CD4-positive, alpha-beta memory T cell (primary cell): ENCODE results near the gene ASL. TPM values are rescaled to one million over a fixed set of nuclear protein-coding genes. Genes with fewer than 3 reads are reported as not detected.
"Not testable (repeated sequence)": the region's sequence is repeated elsewhere in the genome, so short reads cannot be mapped to it uniquely, and the experiment has no call there.

ENCODE experiments used
- CTCF ChIA-PET: fragments of 350-600 bp; sonication (Branson Sonifier 250); formaldehyde crosslinking; loops from one replicate; lab custom pipeline; 2021; ENCODE audit warnings: inconsistent platforms; ENCODE audit not compliant: partially characterized antibody; lab: Charles Lee
- POLR2A ChIA-PET: fragments of 350-600 bp; sonication (Branson Sonifier 250); formaldehyde crosslinking; loops from one replicate; lab custom pipeline; 2021; ENCODE audit not compliant: partially characterized antibody; lab: Charles Lee
- DNase-seq, 5 donors: peaks; one replicate each; pipeline versions ENCODE4 v3.0.0 to v3.0.0-alpha.2; 2020 to 2022; ENCODE audit warnings: mixed read lengths in 1 of 5
- H3K27ac ChIP-seq: one replicate; pipeline ENCODE4 v1.7.0; 2013; ENCODE audit warnings: low read depth, low read length
- H3K27me3 ChIP-seq: 2 replicates; pipeline ENCODE4 v1.7.0; 2013; ENCODE audit warnings: mild to moderate bottlenecking, low read length, moderate library complexity; ENCODE audit not compliant: insufficient read depth
- H3K36me3 ChIP-seq: 2 replicates; pipeline ENCODE4 v1.7.0; 2013; ENCODE audit warnings: mild to moderate bottlenecking, low read length, moderate library complexity; ENCODE audit not compliant: insufficient read depth
- H3K4me1 ChIP-seq: 2 replicates; pipeline ENCODE4 v1.7.0; 2013; ENCODE audit warnings: mild to moderate bottlenecking, low read length, moderate library complexity; ENCODE audit not compliant: insufficient read depth
- H3K4me3 ChIP-seq, 2 donors: one replicate each; pipeline ENCODE4 v1.7.0; 2013; ENCODE audit warnings: low read length in 2 of 2, mild to moderate bottlenecking in 1 of 2
- H3K9me3 ChIP-seq, 2 donors: one replicate each; pipeline ENCODE4 v1.7.0; 2013; ENCODE audit warnings: low read length in 2 of 2, control low read depth in 1 of 2; ENCODE audit not compliant: control insufficient read depth in 1 of 2
- H3K27ac Mint-ChIP-seq, 7 donors: one replicate each; pipeline ENCODE4 v1.8.0; 2020 to 2021; ENCODE audit warnings: mixed read lengths in 7 of 7, mild to moderate bottlenecking in 6 of 7, inconsistent platforms in 3 of 7, moderate library complexity in 3 of 7
- H3K27me3 Mint-ChIP-seq, 2 donors: one replicate each; pipeline ENCODE4 v1.8.0; 2020 to 2021; ENCODE audit warnings: mixed read lengths in 2 of 2
- H3K36me3 Mint-ChIP-seq, 2 donors: one replicate each; pipeline ENCODE4 v1.8.0; 2020 to 2021; ENCODE audit warnings: mixed read lengths in 2 of 2, inconsistent platforms in 1 of 2, mild to moderate bottlenecking in 1 of 2
- H3K4me1 Mint-ChIP-seq, 4 donors: one replicate each; pipeline ENCODE4 v1.8.0; 2020 to 2021; ENCODE audit warnings: mixed read lengths in 4 of 4, mild to moderate bottlenecking in 1 of 4
- H3K4me3 Mint-ChIP-seq, 8 donors: one replicate each; pipeline ENCODE4 v1.8.0; 2020 to 2021; ENCODE audit warnings: mixed read lengths in 8 of 8, mild to moderate bottlenecking in 7 of 8, moderate library complexity in 6 of 8, inconsistent platforms in 3 of 8
- H3K9me3 Mint-ChIP-seq, 8 donors: one replicate each; pipeline ENCODE4 v1.8.0; 2020 to 2021; ENCODE audit warnings: mixed read lengths in 8 of 8, mild to moderate bottlenecking in 5 of 8, inconsistent platforms in 3 of 8, moderate library complexity in 1 of 8
- intact Hi-C: fragments of 100-400 bp; cut with micrococcal nuclease; formaldehyde crosslinking; loops from one replicate; pipeline ENCODE4 v1.15.1; 2023
- polyA plus RNA-seq, 2 donors: library from polyadenylated mRNA; unstranded; fragments of 300-500 nt; fragmentation: Illumina TruSeq; gene quantifications; one replicate each; pipeline ENCODE4 v1.2.3, GENCODE V29; 2021
- total RNA-seq, 2 experiments: library from RNA; stranded (reverse); gene quantifications; one replicate each; pipeline ENCODE4 v1.2.3, GENCODE V29; 2021

The ASL gene
- total and polyA plus RNA-seq, 4 experiments from 2014 or later = 10.8 to 15.2 (median 12.8) TPM

- CTCF ChIA-PET = no interaction called here
- H3K4me1 ChIP-seq = no peaks in the 10 kb centered on the region
- H3K4me1 Mint-ChIP-seq = peaks cover 0 to 5% (median 1%) of the 10 kb centered on the region in 4 donors
- no peak for DNase-seq
- POLR2A ChIA-PET = no interaction called here
- no peaks in the 10 kb centered on the region for H3K9me3 Mint-ChIP-seq
- H3K27ac ChIP-seq = no peak overlapping the region
- no peak overlapping the region for H3K27ac Mint-ChIP-seq
- no peaks in the 10 kb centered on the region for H3K27me3 Mint-ChIP-seq
- no peak overlapping the region for H3K4me3 ChIP-seq
- no peaks in the 10 kb centered on the region for H3K36me3 ChIP-seq
- no peaks in the 10 kb centered on the region for H3K27me3 ChIP-seq
- intact Hi-C loops = no loop called here
- H3K9me3 ChIP-seq = no peaks in the 10 kb centered on the region
- no peak overlapping the region for H3K4me3 Mint-ChIP-seq
- no peaks in the 10 kb centered on the region for H3K36me3 Mint-ChIP-seq
Measured at GRCh38 chr7:66105263-66105748, 29.7 kb downstream of the ASL start.

GRCh38 chr7:66108410-66108809 lies 32.8 kb downstream of the ASL start:
- H3K27ac Mint-ChIP-seq, H3K4me3 ChIP-seq, CTCF ChIA-PET, H3K4me1 ChIP-seq, DNase-seq, intact Hi-C loops, H3K36me3 Mint-ChIP-seq, H3K4me3 Mint-ChIP-seq, H3K4me1 Mint-ChIP-seq, H3K27ac ChIP-seq, H3K27me3 ChIP-seq, H3K9me3 Mint-ChIP-seq, H3K36me3 ChIP-seq, POLR2A ChIA-PET, H3K9me3 ChIP-seq, H3K27me3 Mint-ChIP-seq: not testable (repeated sequence)

GRCh38 chr7:66110856-66111255 lies 35.2 kb downstream of the ASL start:
- no peak overlapping the region for H3K27ac ChIP-seq
- DNase-seq = no peak
- Mint-ChIP-seq H3K4me1 (peaks cover 6 to 15% (median 10%) of the 10 kb centered on the region in 4 donors), H3K27me3 (no peaks in the 10 kb centered on the region), H3K36me3 (peaks cover 0 to 12% of the 10 kb centered on the region in 2 donors), H3K4me3 (peak overlapping the region in 1 of 8 donors; percentile 32), H3K9me3 (no peaks in the 10 kb centered on the region), H3K27ac (peak overlapping the region in 1 of 7 donors; percentile 57)
- ChIA-PET CTCF (no interaction called here), POLR2A (no interaction called here)
- no peaks in the 10 kb centered on the region for H3K27me3 ChIP-seq
- no peaks in the 10 kb centered on the region for H3K9me3 ChIP-seq
- no peak overlapping the region for H3K4me3 ChIP-seq
- H3K4me1 ChIP-seq = peaks cover 12% of the 10 kb centered on the region
- no peaks in the 10 kb centered on the region for H3K36me3 ChIP-seq
- intact Hi-C loops = no loop called here

GRCh38 chr7:66114743-66115649 lies 39.4 kb downstream of the ASL start, which contains the start of gene CRCP:
Gene CRCP, plus strand, starts transcription at chr7:66114847. Its CDS starts 116 bp downstream, at chr7:66114963.
- no peaks in the 10 kb centered on the region for H3K9me3 ChIP-seq
- peak within 1 kb of the TSS; percentile 82 for H3K27ac ChIP-seq
- no peaks in the 10 kb centered on the region for H3K9me3 Mint-ChIP-seq
- no peaks in the 10 kb centered on the region for H3K27me3 Mint-ChIP-seq
- intact Hi-C loops = loop anchor here (1.0 to 2.0 kb wide), 3 partner anchors 15 to 132 kb away; partner anchors contain the start of genes ASL and GUSB
- peak within 1 kb of the TSS; percentile 88 to 98 (median 96) for H3K4me3 Mint-ChIP-seq
- H3K27me3 ChIP-seq = no peaks in the 10 kb centered on the region
- H3K36me3 ChIP-seq = no peaks in the 10 kb centered on the region
- peaks cover 0 to 26% of the 10 kb centered on the region in 2 donors for H3K36me3 Mint-ChIP-seq
- H3K4me1 ChIP-seq = peaks cover 47% of the 10 kb centered on the region
- CTCF ChIA-PET = interaction anchor here (2.4 kb wide), 1 partner anchor 10 kb away, joined by 9 read pairs; no protein-coding TSS in a partner anchor
- POLR2A ChIA-PET = interaction anchor here (0.6 to 1.6 kb wide), 10 partner anchors 15 to 729 kb away, joined by 3 to 7 read pairs (median 4); partner anchors contain the start of genes ASL and GUSB
- DNase-seq = peak; percentile 83 to 89 (median 84)
- H3K27ac Mint-ChIP-seq = peak within 1 kb of the TSS; percentile 88 to 98 (median 95)
- H3K4me3 ChIP-seq = peak within 1 kb of the TSS; percentile 78 to 87
- H3K4me1 Mint-ChIP-seq = peaks cover 31 to 54% (median 41%) of the 10 kb centered on the region in 4 donors

- CTCF ChIA-PET, H3K9me3 Mint-ChIP-seq, H3K9me3 ChIP-seq, POLR2A ChIA-PET, intact Hi-C loops, H3K27me3 ChIP-seq, H3K4me3 ChIP-seq, H3K36me3 ChIP-seq, H3K27ac ChIP-seq, H3K27me3 Mint-ChIP-seq: not testable (repeated sequence)
- peak overlapping the region; percentile 54 to 95 (median 76) for H3K4me3 Mint-ChIP-seq
- peak in 1 of 5 donors; percentile 9 for DNase-seq
- peaks cover 0 to 24% of the 10 kb centered on the region in 2 donors for H3K36me3 Mint-ChIP-seq
- H3K27ac Mint-ChIP-seq = peak overlapping the region; percentile 30 to 95 (median 71)
- H3K4me1 ChIP-seq = peaks cover 51% of the 10 kb centered on the region
- H3K4me1 Mint-ChIP-seq = peaks cover 31 to 61% (median 47%) of the 10 kb centered on the region in 4 donors
Measured at GRCh38 chr7:66116680-66117420, 41.2 kb downstream of the ASL start.

- ChIA-PET POLR2A (no interaction called here), CTCF (no interaction called here)
- Mint-ChIP-seq H3K27me3 (no peaks in the 10 kb centered on the region), H3K27ac (peak overlapping the region in 5 of 7 donors; percentile 12 to 78 (median 27)), H3K4me3 (peak overlapping the region in 2 of 8 donors; percentile 47 to 55), H3K9me3 (no peaks in the 10 kb centered on the region), H3K4me1 (peaks cover 35 to 67% (median 51%) of the 10 kb centered on the region in 4 donors), H3K36me3 (peaks cover 0 to 24% of the 10 kb centered on the region in 2 donors)
- H3K4me3 ChIP-seq = no peak overlapping the region
- no peaks in the 10 kb centered on the region for H3K27me3 ChIP-seq
- H3K9me3 ChIP-seq = no peaks in the 10 kb centered on the region
- intact Hi-C loops = no loop called here
- no peak for DNase-seq
- no peak overlapping the region for H3K27ac ChIP-seq
- H3K36me3 ChIP-seq = peaks cover 4% of the 10 kb centered on the region
- H3K4me1 ChIP-seq = peaks cover 51% of the 10 kb centered on the region
Measured at GRCh38 chr7:66118603-66119002, 43.0 kb downstream of the ASL start.
